Natural killer cell (primary cell): Measurements from ENCODE around the gene NPLOC4. TPM values are rescaled to one million over a fixed set of nuclear protein-coding genes. Genes with fewer than 3 reads are reported as not detected.

Experiments
- ATAC-seq, 3 donors: fragments of 150-1000 bp in 2 of 3; fragments of 200-7000 bp in 1 of 3; cut with Tn5 transposase; 1 replicate in 1 of 3; 2 replicates in 2 of 3; pipeline ENCODE4 v1.10.0; 2021; ENCODE audit warnings: mild to moderate bottlenecking in 2 of 3, moderate library complexity in 2 of 3
- DNase-seq, 2 donors: peaks; one replicate each; pipeline versions ENCODE4 v3.0.0 to v3.0.0-alpha.2; 2013 to 2021; ENCODE audit warnings: mixed read lengths in 1 of 2
- H3K27ac ChIP-seq: one replicate; pipeline ENCODE4 v1.5.1; 2013; ENCODE audit warnings: mild to moderate bottlenecking, low read length
- H3K27me3 ChIP-seq: one replicate; pipeline ENCODE4 v1.6.1; 2013; ENCODE audit warnings: low read length; ENCODE audit not compliant: control insufficient read depth, insufficient read depth
- H3K36me3 ChIP-seq: one replicate; pipeline ENCODE4 v1.6.1; 2013; ENCODE audit warnings: low read length; ENCODE audit not compliant: control insufficient read depth, insufficient read depth
- H3K4me1 ChIP-seq: one replicate; pipeline ENCODE4 v1.6.1; 2013; ENCODE audit warnings: low read length; ENCODE audit not compliant: control insufficient read depth, insufficient read depth
- H3K4me3 ChIP-seq: one replicate; pipeline ENCODE4 v1.5.1; 2013; ENCODE audit warnings: low read length
- H3K9me3 ChIP-seq: one replicate; pipeline ENCODE4 v1.6.1; 2013; ENCODE audit warnings: low read length; ENCODE audit not compliant: control insufficient read depth, insufficient read depth
- H3K27ac Mint-ChIP-seq, 2 donors: one replicate each; pipeline ENCODE4 v1.8.0; 2022; ENCODE audit warnings: mild to moderate bottlenecking in 2 of 2, mixed read lengths in 2 of 2, moderate library complexity in 1 of 2
- H3K27me3 Mint-ChIP-seq, 2 donors: one replicate each; pipeline ENCODE4 v1.8.0; 2022; ENCODE audit warnings: low read depth in 2 of 2, mixed read lengths in 2 of 2
- H3K36me3 Mint-ChIP-seq: one replicate; pipeline ENCODE4 v1.8.0; 2022; ENCODE audit warnings: mixed read lengths
- H3K4me1 Mint-ChIP-seq, 2 donors: one replicate each; pipeline ENCODE4 v1.8.0; 2022; ENCODE audit warnings: mixed read lengths in 2 of 2
- H3K4me3 Mint-ChIP-seq: one replicate; pipeline ENCODE4 v1.8.0; 2022; ENCODE audit warnings: mild to moderate bottlenecking, moderate library complexity, mixed read lengths
- H3K9me3 Mint-ChIP-seq, 2 donors: one replicate each; pipeline ENCODE4 v1.8.0; 2022; ENCODE audit warnings: mixed read lengths in 2 of 2
- WGBS: methylation state at CpG from one replicate; pipeline ENCODE4 v1.1.7; 2013; ENCODE audit warnings: missing lambda C conversion rate; ENCODE audit not compliant: insufficient coverage; 5-methylcytosine and 5-hydroxymethylcytosine counted together
- intact Hi-C: fragments of 100-400 bp; cut with micrococcal nuclease; formaldehyde crosslinking; loops from one replicate; pipeline ENCODE4 v1.14.2; 2022
- total RNA-seq, 4 donors: library from RNA; stranded (reverse); fragments of 120-200 nt in 1 of 4; gene quantifications; one replicate each; pipeline versions ENCODE4 v1.2.3 to v1.2.4, GENCODE V29; 2013 to 2022
- TF ChIP-seq, protein P1 (sequence below): fragments of 200-600 bp; IDR thresholded peaks from one replicate; pipeline ENCODE4 v1.8.0; 2022; ENCODE audit warnings: antibody characterized with exemption

Gene NPLOC4
- total RNA-seq, 3 donors from 2014 or later (not counting 1 experiment from before 2014, with no cell fraction given) = 96.2 to 117 (median 99.1) TPM

- H3K4me3 ChIP-seq = no peak overlapping the region
- Mint-ChIP-seq H3K4me1 (peaks cover 18 to 36% of the 10 kb centered on the region in 2 donors), H3K27ac (no peak overlapping the region), H3K4me3 (no peak overlapping the region), H3K36me3 (no peaks in the 10 kb centered on the region), H3K27me3 (no peaks in the 10 kb centered on the region), H3K9me3 (no peaks in the 10 kb centered on the region)
- H3K27ac ChIP-seq = no peak overlapping the region
- H3K4me1 ChIP-seq = no peaks in the 10 kb centered on the region
- TF ChIP-seq, protein P1, sequence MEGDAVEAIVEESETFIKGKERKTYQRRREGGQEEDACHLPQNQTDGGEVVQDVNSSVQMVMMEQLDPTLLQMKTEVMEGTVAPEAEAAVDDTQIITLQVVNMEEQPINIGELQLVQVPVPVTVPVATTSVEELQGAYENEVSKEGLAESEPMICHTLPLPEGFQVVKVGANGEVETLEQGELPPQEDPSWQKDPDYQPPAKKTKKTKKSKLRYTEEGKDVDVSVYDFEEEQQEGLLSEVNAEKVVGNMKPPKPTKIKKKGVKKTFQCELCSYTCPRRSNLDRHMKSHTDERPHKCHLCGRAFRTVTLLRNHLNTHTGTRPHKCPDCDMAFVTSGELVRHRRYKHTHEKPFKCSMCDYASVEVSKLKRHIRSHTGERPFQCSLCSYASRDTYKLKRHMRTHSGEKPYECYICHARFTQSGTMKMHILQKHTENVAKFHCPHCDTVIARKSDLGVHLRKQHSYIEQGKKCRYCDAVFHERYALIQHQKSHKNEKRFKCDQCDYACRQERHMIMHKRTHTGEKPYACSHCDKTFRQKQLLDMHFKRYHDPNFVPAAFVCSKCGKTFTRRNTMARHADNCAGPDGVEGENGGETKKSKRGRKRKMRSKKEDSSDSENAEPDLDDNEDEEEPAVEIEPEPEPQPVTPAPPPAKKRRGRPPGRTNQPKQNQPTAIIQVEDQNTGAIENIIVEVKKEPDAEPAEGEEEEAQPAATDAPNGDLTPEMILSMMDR = no peak
- H3K9me3 ChIP-seq = no peaks in the 10 kb centered on the region
- no peaks in the 10 kb centered on the region for H3K27me3 ChIP-seq
- no peak for DNase-seq
- intact Hi-C loops = no loop called here
- WGBS = 96% methylated on average over 3 of the region's 3 CpGs
- peaks cover 31% of the 10 kb centered on the region for H3K36me3 ChIP-seq
- ATAC-seq = no peak
These were observed 61.1 kb downstream of the NPLOC4 start for GRCh38 chr17:81575836-81576235.

DNA sequence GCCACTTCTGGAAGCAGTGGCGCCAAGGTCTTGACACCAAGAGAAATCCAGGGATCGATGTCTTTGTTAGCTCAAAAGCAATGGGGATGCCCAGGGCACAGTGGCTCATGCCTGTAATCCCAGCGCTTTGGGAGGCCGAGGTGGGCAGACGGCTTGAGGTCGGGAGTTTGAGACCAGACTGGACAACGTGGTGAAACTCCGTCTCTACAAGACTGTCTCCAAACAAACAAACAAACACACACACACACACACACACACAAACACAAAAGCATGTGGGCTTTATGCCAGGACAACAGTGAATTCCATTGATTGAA lies 62.3 kb downstream of the NPLOC4 start:
- Mint-ChIP-seq H3K27ac (no peak overlapping the region), H3K9me3 (no peaks in the 10 kb centered on the region), H3K36me3 (no peaks in the 10 kb centered on the region), H3K4me1 (peaks cover 12 to 25% of the 10 kb centered on the region in 2 donors), H3K27me3 (no peaks in the 10 kb centered on the region), H3K4me3 (no peak overlapping the region)
- DNase-seq (no peak), ATAC-seq (no peak)
- Histone ChIP-seq H3K27ac (no peak overlapping the region), H3K27me3 (no peaks in the 10 kb centered on the region), H3K36me3 (peaks cover 40% of the 10 kb centered on the region), H3K4me1 (no peaks in the 10 kb centered on the region), H3K4me3 (no peak overlapping the region), H3K9me3 (no peaks in the 10 kb centered on the region)
- intact Hi-C loops = no loop called here
- TF ChIP-seq, protein P1 = no peak
- WGBS = 98% methylated on average over 8 of the region's 8 CpGs

DNA sequence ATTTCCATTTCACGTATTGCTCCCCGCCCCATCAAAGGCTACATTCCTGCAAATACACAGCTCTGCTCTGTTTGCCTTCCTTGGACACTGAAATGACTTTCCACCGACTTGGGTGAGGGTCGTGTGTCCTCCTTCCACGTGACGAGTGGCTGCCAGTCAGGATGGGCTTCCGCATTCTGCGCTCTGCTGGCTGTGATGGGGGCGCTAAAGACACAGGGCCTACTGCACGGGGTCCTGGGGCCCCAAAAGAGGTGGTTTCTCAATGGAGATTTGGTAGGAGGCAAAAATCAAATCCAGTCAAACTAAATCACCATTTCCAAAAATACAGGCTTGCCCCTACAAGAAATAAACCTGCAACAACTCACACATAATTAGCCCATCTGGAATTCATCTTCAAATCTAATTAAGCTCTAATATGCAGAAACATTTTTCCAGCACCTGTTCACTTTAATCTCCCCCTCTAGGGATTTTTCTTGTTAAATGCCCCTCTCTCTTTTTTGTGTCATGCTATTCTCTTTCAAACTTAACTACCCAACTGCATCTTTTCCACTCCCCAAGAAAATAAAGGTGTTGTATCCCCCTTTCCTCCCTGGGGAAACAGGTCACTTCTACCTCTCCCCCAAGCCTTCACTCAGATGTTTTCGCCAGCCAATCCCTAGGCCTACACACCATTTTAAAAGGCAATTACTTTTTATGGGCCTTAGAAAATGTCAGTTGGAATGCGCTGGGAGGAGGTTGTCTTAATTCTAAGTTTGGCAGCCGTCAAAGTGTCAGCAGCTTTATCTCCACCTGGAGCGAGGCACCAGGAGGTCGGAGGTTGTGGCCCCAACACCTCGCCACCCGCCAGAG lies 62.9 kb downstream of the NPLOC4 start:
- no peaks in the 10 kb centered on the region for H3K27me3 ChIP-seq
- H3K27me3 Mint-ChIP-seq = no peaks in the 10 kb centered on the region
- H3K4me3 Mint-ChIP-seq = no peak overlapping the region
- ATAC-seq = no peak
- H3K4me1 ChIP-seq = no peaks in the 10 kb centered on the region
- intact Hi-C loops = no loop called here
- no peak for DNase-seq
- no peak overlapping the region for H3K4me3 ChIP-seq
- TF ChIP-seq, protein P1 = no peak
- H3K4me1 Mint-ChIP-seq = peaks cover 8 to 21% of the 10 kb centered on the region in 2 donors
- 96% methylated on average over 15 of the region's 17 CpGs for WGBS
- no peaks in the 10 kb centered on the region for H3K36me3 Mint-ChIP-seq
- H3K9me3 Mint-ChIP-seq = no peaks in the 10 kb centered on the region
- H3K9me3 ChIP-seq = no peaks in the 10 kb centered on the region
- H3K27ac ChIP-seq = no peak overlapping the region
- peaks cover 44% of the 10 kb centered on the region for H3K36me3 ChIP-seq
- no peak overlapping the region for H3K27ac Mint-ChIP-seq
